PC-9 (cell line): Measurements from ENCODE around the gene NCKAP1. TPM values are rescaled to one million over a fixed set of nuclear protein-coding genes. Genes with fewer than 3 reads are reported as not detected.

Source experiments
- BruUV-seq: library from RNA; stranded (reverse); fragments of 400-500 nt; replicated peaks from 2 replicates; lab custom pipeline; 2021; lab: Mats Ljungman, UMichigan
- CTCF ChIA-PET: fragments of 300-600 bp; sonication (Branson Sonifier 250); formaldehyde crosslinking; loops from one replicate; lab custom pipeline; 2022; ENCODE audit warnings: antibody characterized with exemption; lab: Charles Lee
- POLR2A ChIA-PET: fragments of 300-600 bp; sonication (Branson Sonifier 250); formaldehyde crosslinking; loops from one replicate; lab custom pipeline; 2022; ENCODE audit warnings: antibody characterized with exemption; ENCODE audit not compliant: unreplicated experiment; lab: Charles Lee
- DNase-seq, 2 experiments: peaks; one replicate each; pipeline versions ENCODE4 v3.0.0 to v3.0.0-alpha.2; 2015 to 2022; ENCODE audit warnings: mixed read lengths in 1 of 2
- H2AFZ ChIP-seq: fragments of 200-600 bp; sonication (generic); 2 replicates; pipeline ENCODE4 v1.8.1; 2017; ENCODE audit warnings: antibody characterized with exemption
- H3F3A ChIP-seq: fragments of 200-600 bp; sonication (generic); 2 replicates; pipeline ENCODE4 v1.8.1; 2017; ENCODE audit warnings: antibody characterized with exemption, mild to moderate bottlenecking, low read depth; ENCODE audit not compliant: insufficient read depth
- H3K27ac ChIP-seq: fragments of 200-600 bp; sonication (generic); 2 replicates; pipeline ENCODE4 v1.6.1; 2016; ENCODE audit warnings: mixed run types
- H3K27me3 ChIP-seq: fragments of 200-600 bp; sonication (generic); 2 replicates; pipeline ENCODE4 v1.6.1; 2016; ENCODE audit warnings: low read depth, mixed run types; ENCODE audit not compliant: insufficient read depth
- H3K36me3 ChIP-seq: fragments of 200-600 bp; sonication (generic); 2 replicates; pipeline ENCODE4 v1.6.1; 2016; ENCODE audit warnings: low read depth, mixed run types
- H3K4me1 ChIP-seq: fragments of 200-600 bp; sonication (generic); replicated peaks from 2 replicates; pipeline ENCODE4 v1.6.1; 2016; ENCODE audit warnings: mixed run types; ENCODE audit not compliant: insufficient read depth
- H3K4me2 ChIP-seq: fragments of 200-600 bp; sonication (generic); 2 replicates; pipeline ENCODE4 v1.6.1; 2017; ENCODE audit warnings: mixed run types
- H3K4me3 ChIP-seq: fragments of 200-600 bp; sonication (generic); 2 replicates; pipeline ENCODE4 v1.6.1; 2016; ENCODE audit warnings: mixed run types
- H3K79me2 ChIP-seq: fragments of 200-600 bp; sonication (generic); 2 replicates; pipeline ENCODE4 v1.6.1; 2017; ENCODE audit warnings: low read depth, mixed run types
- H3K9me2 ChIP-seq: fragments of 200-600 bp; sonication (generic); 2 replicates; pipeline ENCODE4 v1.8.1; 2017; ENCODE audit warnings: mild to moderate bottlenecking; ENCODE audit not compliant: insufficient read depth
- H3K9me3 ChIP-seq: fragments of 200-600 bp; sonication (generic); 2 replicates; pipeline ENCODE4 v1.8.1; 2016; ENCODE audit warnings: low read depth; ENCODE audit not compliant: insufficient read depth
- H4K20me1 ChIP-seq: fragments of 200-600 bp; sonication (generic); 2 replicates; pipeline ENCODE4 v1.8.1; 2017; ENCODE audit not compliant: insufficient read depth
- CTCF ChIP-seq: fragments of 200-600 bp; sonication (generic); conservative IDR thresholded peaks from 2 replicates; pipeline ENCODE4 v1.6.1; 2017; ENCODE audit warnings: mixed run types, antibody characterized with exemption, mild to moderate bottlenecking, moderate library complexity
- EZH2 ChIP-seq: fragments of 200-600 bp; sonication (generic); IDR thresholded peaks from 2 replicates; pipeline ENCODE4 v1.8.0; 2017; ENCODE audit warnings: antibody characterized with exemption, low read depth
- intact Hi-C: fragments of 100-400 bp; cut with micrococcal nuclease; formaldehyde crosslinking; loops from one replicate; pipeline ENCODE4 v1.10.0; 2022; ENCODE audit not compliant: unreplicated experiment
- total RNA-seq: library from RNA; stranded (reverse); gene quantifications from 2 replicates; pipeline ENCODE4 v1.2.3, GENCODE V29; 2021

The NCKAP1 gene
- total RNA-seq, 1 experiment from 2014 or later = 308 TPM

DNA sequence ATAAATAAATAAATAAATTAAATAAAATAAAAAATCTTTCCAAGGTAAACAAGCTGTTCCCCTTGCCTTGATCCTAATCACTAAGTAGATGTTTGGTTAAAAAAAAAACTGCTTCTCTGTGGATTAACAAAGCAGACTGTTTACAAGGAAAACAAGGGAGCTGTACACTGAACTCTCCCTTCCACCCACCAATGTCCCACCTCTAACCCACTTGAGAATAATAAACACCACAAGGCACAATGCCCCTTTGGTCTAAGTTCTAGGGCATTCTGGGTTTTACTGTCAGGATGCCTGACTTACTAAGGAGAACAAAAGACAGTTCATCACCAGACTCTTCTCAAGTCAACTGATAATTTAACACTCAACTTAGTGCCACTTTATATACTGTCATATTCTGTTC, 83.5 kb downstream of the NCKAP1 start:
- TF ChIP-seq EZH2 = no peak
- no peak for TF ChIP-seq CTCF
- Histone ChIP-seq H3K36me3 (peaks cover 76% of the 10 kb centered on the region), H3K4me3 (no peak overlapping the region), H3K9me2 (no peaks in the 10 kb centered on the region), H3K27ac (peak overlapping the region; percentile 8; the same call in 1 of the 2 replicates), H3K79me2 (no peaks in the 10 kb centered on the region), H4K20me1 (peaks cover 25% of the 10 kb centered on the region), H3F3A (peaks cover 45% of the 10 kb centered on the region), H3K9me3 (no peaks in the 10 kb centered on the region), H3K27me3 (no peaks in the 10 kb centered on the region), H3K4me1 (peaks cover 8% of the 10 kb centered on the region), H2AFZ (no peak overlapping the region), H3K4me2 (no peak overlapping the region)
- no TSS peak for BruUV-seq
- DNase-seq = no peak
- ChIA-PET POLR2A (interaction anchor here (0.6 kb wide), 1 partner anchor 37 kb away, joined by 6 read pairs; no protein-coding TSS in a partner anchor), CTCF (no interaction called here)
- intact Hi-C loops = loop anchor here (5.0 kb wide), 1 partner anchor 38 kb away; no protein-coding TSS in a partner anchor

DNA sequence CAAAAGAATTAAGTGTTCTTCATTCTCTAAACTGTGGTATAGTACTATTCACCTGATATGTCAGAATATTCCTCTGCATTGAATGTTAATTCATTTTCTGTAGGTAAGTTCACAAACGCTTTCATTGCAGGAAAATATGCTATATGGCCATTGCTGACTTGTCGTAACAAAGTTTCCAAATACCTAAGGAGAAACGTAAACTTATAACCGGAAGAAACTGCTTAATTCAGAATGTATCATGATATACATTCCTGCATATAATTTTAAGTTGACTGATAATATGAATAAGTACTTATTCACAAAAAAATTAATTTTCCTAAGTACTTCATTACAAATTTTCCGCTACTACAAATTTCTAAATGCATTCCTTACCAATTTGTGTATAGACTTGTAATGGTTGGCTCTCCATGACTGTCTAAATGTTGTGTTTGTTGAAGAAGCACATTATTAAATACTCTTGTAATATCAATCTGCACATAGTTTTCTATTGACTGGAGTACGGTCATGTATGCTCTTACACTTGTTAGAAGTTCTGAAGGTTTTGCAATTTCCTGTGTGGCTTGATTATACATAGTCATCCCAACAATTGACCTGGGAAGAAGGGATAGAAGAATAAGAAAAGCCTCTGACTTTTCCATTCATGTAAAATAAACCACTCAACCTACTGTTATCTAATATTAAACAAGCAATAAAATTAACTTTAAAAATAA, 85.4 kb downstream of the NCKAP1 start:
- Histone ChIP-seq H3K4me2 (no peak overlapping the region), H4K20me1 (peaks cover 15% of the 10 kb centered on the region), H3F3A (peaks cover 56% of the 10 kb centered on the region), H3K27me3 (no peaks in the 10 kb centered on the region), H3K9me2 (no peaks in the 10 kb centered on the region), H3K4me1 (peaks cover 11% of the 10 kb centered on the region), H3K79me2 (no peaks in the 10 kb centered on the region), H3K27ac (no peak overlapping the region), H3K4me3 (no peak overlapping the region), H3K36me3 (peaks cover 62% of the 10 kb centered on the region), H3K9me3 (no peaks in the 10 kb centered on the region), H2AFZ (no peak overlapping the region)
- no TSS peak for BruUV-seq
- intact Hi-C loops = loop anchor here (5.0 kb wide), 1 partner anchor 39 kb away; no protein-coding TSS in a partner anchor
- ChIA-PET CTCF (no interaction called here), POLR2A (interaction anchor here (0.7 kb wide), 1 partner anchor 209 kb away, joined by 3 read pairs; no protein-coding TSS in a partner anchor)
- no peak for TF ChIP-seq EZH2
- no peak for TF ChIP-seq CTCF
- DNase-seq = no peak

- CTCF ChIA-PET = interaction anchor here (0.6 kb wide), 1 partner anchor 18 kb away, joined by 3 read pairs; no protein-coding TSS in a partner anchor
Observed at GRCh38 chr2:182951948-182952663, 86.2 kb downstream of the NCKAP1 start.

More at GRCh38 chr2:182951948-182952663, 86.2 kb downstream of the NCKAP1 start:
- Histone ChIP-seq H3K4me2 (no peak overlapping the region), H3K4me1 (peaks cover 11% of the 10 kb centered on the region), H3F3A (peaks cover 50% of the 10 kb centered on the region), H3K27ac (no peak overlapping the region), H3K27me3 (no peaks in the 10 kb centered on the region), H3K4me3 (no peak overlapping the region), H3K9me3 (no peaks in the 10 kb centered on the region), H2AFZ (no peak overlapping the region), H3K36me3 (peaks cover 56% of the 10 kb centered on the region), H3K79me2 (no peaks in the 10 kb centered on the region; the same call in 1 of the 2 replicates), H3K9me2 (no peaks in the 10 kb centered on the region), H4K20me1 (peaks cover 14% of the 10 kb centered on the region)
- intact Hi-C loops = loop anchor here (5.0 kb wide), 1 partner anchor 40 kb away; no protein-coding TSS in a partner anchor
- no peak for DNase-seq
- POLR2A ChIA-PET = interaction anchor here (0.6 kb wide), 1 partner anchor 171 kb away, joined by 3 read pairs; no protein-coding TSS in a partner anchor
- BruUV-seq = no TSS peak
- TF ChIP-seq CTCF (no peak), EZH2 (no peak)
